H1 (cell line): Measurements from ENCODE around the gene ARAP3. TPM values are rescaled to one million over a fixed set of nuclear protein-coding genes. Genes with fewer than 3 reads are reported as not detected.
A peak's percentile ranks its signal among the peaks of the same experiment; 100 is the strongest.

ENCODE experiments used
- BCL11A ChIP-seq, 2 experiments: IDR thresholded peaks; one replicate each; pipeline ENCODE4 v1.6.1; 2011; ENCODE audit warnings: low read depth in 2 of 2, low read length in 2 of 2, mild to moderate bottlenecking in 2 of 2
- CBX8 ChIP-seq: fragments of 300-800, 300-1000 bp; sonication (generic); IDR thresholded peaks from 2 replicates; pipeline ENCODE4 v1.7.1; 2016; ENCODE audit warnings: low read depth, low read length, borderline replicate concordance
- CEBPB ChIP-seq: IDR thresholded peaks from 2 replicates; pipeline ENCODE4 v1.6.1; 2012; ENCODE audit warnings: low read depth, low read length
- CHD2 ChIP-seq: IDR thresholded peaks from 2 replicates; pipeline ENCODE4 v1.6.1; 2012; ENCODE audit warnings: low read length, improper control_type of control experiment
- CREB1 ChIP-seq: IDR thresholded peaks from 2 replicates; pipeline ENCODE4 v1.6.1; 2012; ENCODE audit warnings: inconsistent platforms
- EGR1 ChIP-seq: IDR thresholded peaks from 2 replicates; pipeline ENCODE4 v1.6.1; 2011; ENCODE audit warnings: low read depth, low read length, borderline replicate concordance
- EP300 ChIP-seq, 2 experiments: IDR thresholded peaks; 1 replicate in 1 of 2; 2 replicates in 1 of 2; pipeline ENCODE4 v1.6.1; 2011 to 2012; ENCODE audit warnings: low read depth in 2 of 2, low read length in 2 of 2, mild to moderate bottlenecking in 2 of 2, borderline replicate concordance in 1 of 2, inconsistent platforms in 1 of 2, moderate library complexity in 1 of 2
- FOSL1 ChIP-seq: IDR thresholded peaks from 2 replicates; pipeline ENCODE4 v1.6.1; 2011; ENCODE audit warnings: mild to moderate bottlenecking, low read depth, low read length, moderate library complexity; ENCODE audit not compliant: insufficient read depth
- HDAC6 ChIP-seq: IDR thresholded peaks from one replicate; pipeline ENCODE4 v1.7.1; 2012; ENCODE audit warnings: low read depth, mild to moderate bottlenecking, inconsistent platforms, low read length, moderate library complexity
- JUN ChIP-seq: IDR thresholded peaks from 2 replicates; pipeline ENCODE4 v1.6.1; 2011; ENCODE audit warnings: low read depth, mild to moderate bottlenecking, improper control_type of control experiment, low read length
- JUND ChIP-seq: IDR thresholded peaks from 2 replicates; pipeline ENCODE4 v1.6.1; 2011; ENCODE audit warnings: mild to moderate bottlenecking, improper control_type of control experiment, low read length
- KDM4A ChIP-seq: IDR thresholded peaks from one replicate; pipeline ENCODE4 v1.7.1; 2012; ENCODE audit warnings: low read depth, mild to moderate bottlenecking, moderate library complexity, low read length, inconsistent platforms; ENCODE audit not compliant: severe bottlenecking
- PHF8 ChIP-seq: fragments of 200-600 bp; sonication (generic); conservative IDR thresholded peaks from 2 replicates; pipeline ENCODE4 v1.7.1; 2012; ENCODE audit warnings: low read depth, mild to moderate bottlenecking, inconsistent platforms, low read length, moderate library complexity
- POU5F1 ChIP-seq: IDR thresholded peaks from 2 replicates; pipeline ENCODE4 v1.6.1; 2011; ENCODE audit warnings: low read depth, mild to moderate bottlenecking, low read length, moderate library complexity
- SIX5 ChIP-seq: IDR thresholded peaks from 2 replicates; pipeline ENCODE4 v1.6.1; 2011; ENCODE audit warnings: mild to moderate bottlenecking, low read depth, low read length
- SP1 ChIP-seq: IDR thresholded peaks from 2 replicates; pipeline ENCODE4 v1.6.1; 2011; ENCODE audit warnings: low read depth, low read length
- SP4 ChIP-seq: IDR thresholded peaks from 2 replicates; pipeline ENCODE4 v1.6.1; 2012; ENCODE audit warnings: low read length, inconsistent platforms
- TAF1 ChIP-seq: IDR thresholded peaks from 2 replicates; pipeline ENCODE4 v1.6.1; 2011; ENCODE audit warnings: mild to moderate bottlenecking, low read depth, low read length
- TBP ChIP-seq: IDR thresholded peaks from 2 replicates; pipeline ENCODE4 v1.6.1; 2011; ENCODE audit warnings: low read depth, low read length, improper control_type of control experiment
- TCF12 ChIP-seq: IDR thresholded peaks from 2 replicates; pipeline ENCODE4 v1.6.1; 2011; ENCODE audit warnings: low read depth, mild to moderate bottlenecking, low read length
- polyA plus RNA-seq, 7 experiments: library from polyadenylated mRNA; depleted of rRNA in 3 of 7; stranded (reverse) in 5 of 7; unstranded in 2 of 7; fragments of >200 nt in 5 of 7; fragments of 200-250 nt in 2 of 7; gene quantifications; 1 replicate in 5 of 7; 2 replicates in 1 of 7; 4 replicates in 1 of 7; pipeline versions ENCODE4 v1.2.1 to v1.2.3, GENCODE V29; 2011 to 2013; ENCODE audit warnings: missing spikeins in 2 of 7, mixed read lengths in 2 of 7
- total RNA-seq: library from RNA; stranded (reverse); fragmentation: NEBNext Ultra II Directional; extraction: Animal tissue kit (Norgen Biotek cat#: 25700); gene quantifications from 2 replicates; pipeline ENCODE4 v1.2.1, GENCODE V29; 2021
- TF ChIP-seq, protein P1 (sequence below): IDR thresholded peaks from 2 replicates; pipeline ENCODE4 v1.6.1; 2011; ENCODE audit warnings: low read length, improper control_type of control experiment
- TF ChIP-seq, protein P2 (sequence below), 3 experiments: IDR thresholded peaks; 1 replicate in 2 of 3; 2 replicates in 1 of 3; pipeline versions ENCODE4 v1.5.1 to v1.6.1; 2011; ENCODE audit warnings: low read length in 3 of 3, mild to moderate bottlenecking in 3 of 3, inconsistent platforms in 2 of 3, low read depth in 1 of 3, moderate library complexity in 1 of 3; ENCODE audit not compliant: insufficient read depth in 1 of 3; ENCODE audit errors: control extremely low read depth in 1 of 3

The ARAP3 gene
- total and polyA plus RNA-seq, 2 of the 8 experiments (the other 6 are each of a cell fraction or from before 2014, with no cell fraction given): 14.4 to 48.6 TPM

DNA sequence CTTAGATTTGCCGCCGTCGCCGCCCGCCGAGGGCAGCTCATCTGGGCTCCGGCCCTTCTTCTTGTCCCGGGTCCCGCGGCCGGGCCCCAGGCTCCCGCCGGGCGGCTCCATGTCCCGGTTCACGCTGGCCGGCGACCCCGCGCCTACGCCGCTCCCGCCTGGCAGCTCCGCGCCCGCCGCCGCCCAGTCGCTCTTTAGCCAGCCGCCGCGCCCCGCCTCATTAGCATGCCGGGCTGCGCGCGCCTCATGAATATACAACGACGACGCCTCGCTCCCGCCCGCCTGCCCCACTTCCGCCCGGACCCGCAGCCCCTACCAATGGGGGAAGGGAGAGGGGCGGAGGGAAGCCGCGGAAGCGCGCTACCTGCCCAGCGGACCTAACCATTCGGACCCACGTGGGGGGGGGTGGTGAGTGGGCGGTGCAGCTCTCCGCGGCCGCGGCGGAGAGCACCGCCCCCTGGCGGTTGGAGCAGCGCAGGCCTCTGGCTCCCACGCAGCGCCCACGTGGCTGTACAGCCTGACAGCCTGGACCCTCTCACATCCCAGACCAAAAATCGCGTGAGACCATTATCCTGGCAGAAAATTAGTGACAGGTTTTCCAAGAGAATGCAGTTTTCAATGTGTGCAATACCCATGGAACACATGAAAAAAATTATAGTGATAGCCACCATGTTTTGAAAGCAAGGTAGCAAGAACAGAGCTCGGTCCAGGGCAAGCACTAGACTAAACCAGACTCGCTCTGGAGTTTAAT, 63.1 kb downstream of the ARAP3 start, which contains the start of gene DIAPH1 (continued):
- TF ChIP-seq PHF8: peak; percentile 83
- TF ChIP-seq POU5F1: no peak
- no peak for TF ChIP-seq BCL11A (IDR thresholded peaks at IDR 0.05; ENCODE audit: low read depth in 2 of 2, low read length in 2 of 2)
- peak; percentile 50; the same call in 1 of the 2 replicates for TF ChIP-seq CHD2
- TF ChIP-seq SP1: peak; percentile 88
- peak; percentile 88 for TF ChIP-seq JUND
- TF ChIP-seq SP4: no peak
- peak; percentile 67; the same call in 1 of the 2 replicates for TF ChIP-seq CREB1
- TF ChIP-seq JUN: no peak
- peak; percentile 58; the same call in 1 of the 2 replicates for TF ChIP-seq TBP
- TF ChIP-seq, protein P1, sequence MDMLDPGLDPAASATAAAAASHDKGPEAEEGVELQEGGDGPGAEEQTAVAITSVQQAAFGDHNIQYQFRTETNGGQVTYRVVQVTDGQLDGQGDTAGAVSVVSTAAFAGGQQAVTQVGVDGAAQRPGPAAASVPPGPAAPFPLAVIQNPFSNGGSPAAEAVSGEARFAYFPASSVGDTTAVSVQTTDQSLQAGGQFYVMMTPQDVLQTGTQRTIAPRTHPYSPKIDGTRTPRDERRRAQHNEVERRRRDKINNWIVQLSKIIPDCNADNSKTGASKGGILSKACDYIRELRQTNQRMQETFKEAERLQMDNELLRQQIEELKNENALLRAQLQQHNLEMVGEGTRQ: peak; percentile 64; the same call in 1 of the 2 replicates
- no peak for TF ChIP-seq FOSL1
- peak; percentile 41; the same call in 1 of the 2 replicates for TF ChIP-seq SIX5
- TF ChIP-seq CEBPB: no peak
- peak; percentile 100 for TF ChIP-seq EGR1
- no peak for TF ChIP-seq CBX8
- TF ChIP-seq, protein P2, sequence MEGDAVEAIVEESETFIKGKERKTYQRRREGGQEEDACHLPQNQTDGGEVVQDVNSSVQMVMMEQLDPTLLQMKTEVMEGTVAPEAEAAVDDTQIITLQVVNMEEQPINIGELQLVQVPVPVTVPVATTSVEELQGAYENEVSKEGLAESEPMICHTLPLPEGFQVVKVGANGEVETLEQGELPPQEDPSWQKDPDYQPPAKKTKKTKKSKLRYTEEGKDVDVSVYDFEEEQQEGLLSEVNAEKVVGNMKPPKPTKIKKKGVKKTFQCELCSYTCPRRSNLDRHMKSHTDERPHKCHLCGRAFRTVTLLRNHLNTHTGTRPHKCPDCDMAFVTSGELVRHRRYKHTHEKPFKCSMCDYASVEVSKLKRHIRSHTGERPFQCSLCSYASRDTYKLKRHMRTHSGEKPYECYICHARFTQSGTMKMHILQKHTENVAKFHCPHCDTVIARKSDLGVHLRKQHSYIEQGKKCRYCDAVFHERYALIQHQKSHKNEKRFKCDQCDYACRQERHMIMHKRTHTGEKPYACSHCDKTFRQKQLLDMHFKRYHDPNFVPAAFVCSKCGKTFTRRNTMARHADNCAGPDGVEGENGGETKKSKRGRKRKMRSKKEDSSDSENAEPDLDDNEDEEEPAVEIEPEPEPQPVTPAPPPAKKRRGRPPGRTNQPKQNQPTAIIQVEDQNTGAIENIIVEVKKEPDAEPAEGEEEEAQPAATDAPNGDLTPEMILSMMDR (IDR thresholded peaks at IDR 0.05; ENCODE audit: control extremely low read depth in 1 of 3, insufficient read depth in 1 of 3, low read depth in 1 of 3, low read length in 3 of 3): peak; percentile 83 to 97 (median 87)
- TF ChIP-seq TAF1: peak; percentile 84
- TF ChIP-seq EP300 (IDR thresholded peaks at IDR 0.05; ENCODE audit: borderline replicate concordance in 1 of 2, low read depth in 2 of 2, low read length in 2 of 2): peak in 1 of 2 experiments; percentile 99; a peak in 2 of 3 replicates
- no peak for TF ChIP-seq TCF12
- no peak for TF ChIP-seq KDM4A
- TF ChIP-seq HDAC6: no peak
